Prostate gland (tissue), 2 donors: ENCODE data around the gene SLC9C1.

Source experiments
- CTCF ChIP-seq, 4 experiments: fragments of 200-600 bp in 2 of 4; fragments of 450-650 bp in 2 of 4; sonication (generic) in 2 of 4; IDR thresholded peaks; 1 replicate in 3 of 4; 2 replicates in 1 of 4; pipeline ENCODE4 v1.5.1; 2016 to 2019; ENCODE audit warnings: antibody characterized with exemption in 4 of 4, mild to moderate bottlenecking in 2 of 4, moderate library complexity in 2 of 4
- POLR2A ChIP-seq: fragments of 450-650 bp; IDR thresholded peaks from one replicate; pipeline ENCODE4 v1.6.1; 2016; ENCODE audit warnings: antibody characterized with exemption, mild to moderate bottlenecking

DNA sequence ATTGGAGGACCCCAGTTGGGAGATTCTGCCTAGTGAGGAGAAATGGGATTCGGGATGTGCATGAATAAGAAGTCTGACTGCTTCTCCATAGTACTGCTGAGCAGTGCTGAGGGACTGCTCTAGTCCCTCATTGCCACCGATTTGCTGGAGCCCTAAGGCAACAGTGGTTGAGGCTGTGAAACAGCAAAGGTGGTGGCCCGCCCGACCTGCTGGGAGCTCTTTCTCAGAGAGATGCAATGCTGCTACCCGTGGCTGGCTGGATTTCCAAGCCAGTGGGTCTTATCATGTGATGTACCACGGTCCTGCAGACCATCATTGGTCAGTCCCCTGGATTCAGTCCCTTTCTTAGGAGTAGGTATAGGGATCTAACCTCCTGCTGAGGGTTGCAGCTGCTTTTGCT, 118.4 kb downstream of the SLC9C1 start:
- TF ChIP-seq POLR2A, result no peak
- TF ChIP-seq CTCF (IDR thresholded peaks at IDR 0.05), result no peak
